ENCODE data around the gene RIPOR3.

DNA sequence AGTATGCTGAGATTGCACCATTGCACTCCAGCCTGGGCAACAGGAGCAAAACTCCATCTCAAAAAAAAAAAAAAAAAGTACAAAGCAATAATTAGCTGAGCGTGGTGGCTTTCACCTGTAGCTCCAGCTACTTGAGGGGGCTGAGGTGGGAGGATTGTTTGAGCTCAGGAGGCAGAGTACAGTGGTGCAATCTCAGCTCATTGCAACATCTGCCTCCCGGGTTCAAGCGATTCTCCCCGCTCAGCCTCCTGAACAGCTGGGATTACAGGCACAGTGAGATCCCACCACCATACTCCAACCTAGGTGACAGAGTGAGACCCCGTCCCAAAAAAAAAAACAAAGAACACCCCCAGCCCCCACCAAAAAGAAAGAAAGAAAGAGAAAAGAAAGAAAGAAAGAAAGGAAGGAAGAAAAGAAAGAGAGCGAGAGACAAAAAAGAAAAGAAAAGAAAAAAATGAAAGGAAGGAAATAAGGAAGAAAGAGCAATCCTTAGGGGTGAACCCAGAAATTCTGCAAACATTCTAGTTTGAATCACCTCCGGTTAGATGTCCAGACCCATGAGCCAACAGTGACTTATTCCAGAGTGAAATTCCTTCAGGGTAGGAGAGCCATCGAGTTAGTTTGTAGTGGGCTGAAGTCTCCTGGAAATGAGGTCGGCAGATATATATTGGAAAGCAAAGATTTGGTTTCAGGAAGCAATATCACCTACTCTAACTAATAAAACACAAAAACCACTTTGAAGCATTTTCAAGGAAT is 3.2 kb upstream of the RIPOR3 start:
- TF ChIP-seq, protein P1, sequence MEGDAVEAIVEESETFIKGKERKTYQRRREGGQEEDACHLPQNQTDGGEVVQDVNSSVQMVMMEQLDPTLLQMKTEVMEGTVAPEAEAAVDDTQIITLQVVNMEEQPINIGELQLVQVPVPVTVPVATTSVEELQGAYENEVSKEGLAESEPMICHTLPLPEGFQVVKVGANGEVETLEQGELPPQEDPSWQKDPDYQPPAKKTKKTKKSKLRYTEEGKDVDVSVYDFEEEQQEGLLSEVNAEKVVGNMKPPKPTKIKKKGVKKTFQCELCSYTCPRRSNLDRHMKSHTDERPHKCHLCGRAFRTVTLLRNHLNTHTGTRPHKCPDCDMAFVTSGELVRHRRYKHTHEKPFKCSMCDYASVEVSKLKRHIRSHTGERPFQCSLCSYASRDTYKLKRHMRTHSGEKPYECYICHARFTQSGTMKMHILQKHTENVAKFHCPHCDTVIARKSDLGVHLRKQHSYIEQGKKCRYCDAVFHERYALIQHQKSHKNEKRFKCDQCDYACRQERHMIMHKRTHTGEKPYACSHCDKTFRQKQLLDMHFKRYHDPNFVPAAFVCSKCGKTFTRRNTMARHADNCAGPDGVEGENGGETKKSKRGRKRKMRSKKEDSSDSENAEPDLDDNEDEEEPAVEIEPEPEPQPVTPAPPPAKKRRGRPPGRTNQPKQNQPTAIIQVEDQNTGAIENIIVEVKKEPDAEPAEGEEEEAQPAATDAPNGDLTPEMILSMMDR (IDR thresholded peaks at IDR 0.05) = no peak
- TF ChIP-seq ZFX (IDR thresholded peaks at IDR 0.05; ENCODE audit: borderline replicate concordance) = no peak

All from 22Rv1 (cell line).